ENCODE results near the gene GJD3. TPM values are rescaled to one million over a fixed set of nuclear protein-coding genes. Genes with fewer than 3 reads are reported as not detected.

Gene GJD3
- total RNA-seq, 1 donor from 2014 or later = 0.32 TPM

GRCh38 chr17:40347319-40348135 is 17.0 kb downstream of the GJD3 start:
- Mint-ChIP-seq H3K4me3 (ENCODE audit: unreplicated experiment) (no peak overlapping the region), H3K9me3 (ENCODE audit: low read depth) (no peaks in the 10 kb centered on the region), H3K36me3 (ENCODE audit: low read depth) (peaks cover 19% of the 10 kb centered on the region), H3K27ac (ENCODE audit: unreplicated experiment) (no peak overlapping the region), H3K4me1 (ENCODE audit: low read depth) (peaks cover 75% of the 10 kb centered on the region), H3K27me3 (ENCODE audit: low read depth) (no peaks in the 10 kb centered on the region)
- TF ChIP-seq, protein P1, sequence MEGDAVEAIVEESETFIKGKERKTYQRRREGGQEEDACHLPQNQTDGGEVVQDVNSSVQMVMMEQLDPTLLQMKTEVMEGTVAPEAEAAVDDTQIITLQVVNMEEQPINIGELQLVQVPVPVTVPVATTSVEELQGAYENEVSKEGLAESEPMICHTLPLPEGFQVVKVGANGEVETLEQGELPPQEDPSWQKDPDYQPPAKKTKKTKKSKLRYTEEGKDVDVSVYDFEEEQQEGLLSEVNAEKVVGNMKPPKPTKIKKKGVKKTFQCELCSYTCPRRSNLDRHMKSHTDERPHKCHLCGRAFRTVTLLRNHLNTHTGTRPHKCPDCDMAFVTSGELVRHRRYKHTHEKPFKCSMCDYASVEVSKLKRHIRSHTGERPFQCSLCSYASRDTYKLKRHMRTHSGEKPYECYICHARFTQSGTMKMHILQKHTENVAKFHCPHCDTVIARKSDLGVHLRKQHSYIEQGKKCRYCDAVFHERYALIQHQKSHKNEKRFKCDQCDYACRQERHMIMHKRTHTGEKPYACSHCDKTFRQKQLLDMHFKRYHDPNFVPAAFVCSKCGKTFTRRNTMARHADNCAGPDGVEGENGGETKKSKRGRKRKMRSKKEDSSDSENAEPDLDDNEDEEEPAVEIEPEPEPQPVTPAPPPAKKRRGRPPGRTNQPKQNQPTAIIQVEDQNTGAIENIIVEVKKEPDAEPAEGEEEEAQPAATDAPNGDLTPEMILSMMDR (IDR thresholded peaks at IDR 0.05) = no peak
- DNase-seq (ENCODE audit: low spot score) = no peak

- Mint-ChIP-seq H3K4me1 (ENCODE audit: low read depth) (peaks cover 75% of the 10 kb centered on the region), H3K27me3 (ENCODE audit: low read depth) (no peaks in the 10 kb centered on the region), H3K9me3 (ENCODE audit: low read depth) (no peaks in the 10 kb centered on the region), H3K4me3 (ENCODE audit: unreplicated experiment) (peak overlapping the region; percentile 19), H3K27ac (ENCODE audit: unreplicated experiment) (peak overlapping the region; percentile 51), H3K36me3 (ENCODE audit: low read depth) (peaks cover 13% of the 10 kb centered on the region)
- DNase-seq (ENCODE audit: low spot score) = no peak
- TF ChIP-seq, protein P1 (IDR thresholded peaks at IDR 0.05) = no peak
Measured at GRCh38 chr17:40346765-40347158, 17.8 kb downstream of the GJD3 start.

- no peaks in the 10 kb centered on the region for H3K27me3 Mint-ChIP-seq (ENCODE audit: low read depth)
Measured at GRCh38 chr17:40345994-40346764, 18.4 kb downstream of the GJD3 start.

GRCh38 chr17:40345161-40345993 is 19.2 kb downstream of the GJD3 start:
- peaks cover 82% of the 10 kb centered on the region for H3K4me1 Mint-ChIP-seq (ENCODE audit: low read depth)
- H3K36me3 Mint-ChIP-seq (ENCODE audit: low read depth) = peaks cover 13% of the 10 kb centered on the region
- no peaks in the 10 kb centered on the region for H3K9me3 Mint-ChIP-seq (ENCODE audit: low read depth)
- TF ChIP-seq, protein P1 (IDR thresholded peaks at IDR 0.05) = no peak
- DNase-seq (ENCODE audit: low spot score) = no peak
- peak overlapping the region; percentile 84 for H3K4me3 Mint-ChIP-seq (ENCODE audit: unreplicated experiment)
- H3K27ac Mint-ChIP-seq (ENCODE audit: unreplicated experiment) = peak overlapping the region; percentile 84
- H3K27me3 Mint-ChIP-seq (ENCODE audit: low read depth) = no peaks in the 10 kb centered on the region

More at GRCh38 chr17:40345994-40346764, 18.4 kb downstream of the GJD3 start:
- peak overlapping the region; percentile 84 for H3K4me3 Mint-ChIP-seq (ENCODE audit: unreplicated experiment)
- no peaks in the 10 kb centered on the region for H3K9me3 Mint-ChIP-seq (ENCODE audit: low read depth)
- H3K27ac Mint-ChIP-seq (ENCODE audit: unreplicated experiment) = peak overlapping the region; percentile 84
- peaks cover 76% of the 10 kb centered on the region for H3K4me1 Mint-ChIP-seq (ENCODE audit: low read depth)
- peaks cover 13% of the 10 kb centered on the region for H3K36me3 Mint-ChIP-seq (ENCODE audit: low read depth)
- DNase-seq (ENCODE audit: low spot score) = no peak
- TF ChIP-seq, protein P1 (IDR thresholded peaks at IDR 0.05) = no peak
